ENCODE data around the gene PPP1R12C.

The PPP1R12C gene

DNA sequence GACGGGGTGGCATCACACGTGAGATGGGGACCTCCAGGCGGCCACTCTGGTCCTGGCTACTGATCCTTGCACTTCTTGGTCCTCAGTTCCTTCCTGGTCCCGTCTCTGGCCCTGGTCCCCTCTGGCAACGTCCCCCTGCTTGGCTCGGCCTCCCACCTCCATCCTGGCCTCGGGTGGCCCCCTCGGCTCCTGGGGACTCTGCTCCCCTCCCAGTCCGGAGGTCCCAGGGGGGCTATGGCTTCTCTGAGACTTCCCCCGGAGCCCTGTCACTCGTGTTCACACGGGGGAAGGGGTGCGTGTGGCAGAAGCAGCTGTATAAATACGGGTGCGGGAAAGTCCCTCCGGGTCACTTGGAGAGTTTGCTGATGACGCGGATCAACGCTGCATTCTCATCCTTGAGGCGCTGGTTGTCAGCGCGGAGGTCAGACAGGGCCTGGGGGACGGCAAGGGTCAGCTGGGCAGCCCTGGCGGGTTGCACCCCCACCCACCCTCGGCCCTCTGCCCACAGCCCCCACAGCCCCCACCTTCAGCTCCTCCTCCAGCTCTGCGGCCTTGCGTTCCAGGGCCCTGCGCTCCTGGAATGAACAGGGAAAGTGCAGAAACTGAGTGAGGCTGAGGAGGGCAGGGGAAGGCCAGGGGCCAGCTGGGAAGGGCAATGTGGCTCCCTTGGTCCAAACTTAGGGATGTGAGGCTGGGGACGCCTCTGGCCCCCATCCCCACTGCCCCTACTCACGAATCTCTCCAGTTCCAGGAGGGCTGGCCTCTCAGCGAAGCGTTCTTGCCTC lies 26.1 kb downstream of the PPP1R12C start:
- H3K36me3 ChIP-seq (ENCODE audit: control insufficient read depth in 5 of 5, insufficient read depth in 5 of 5, low read length in 5 of 5), result peaks cover 0 to 51% (median 47%) of the 10 kb centered on the region in 5 donors
- no peak overlapping the region for H3K27ac ChIP-seq (ENCODE audit: low read depth, low read length)

DNA sequence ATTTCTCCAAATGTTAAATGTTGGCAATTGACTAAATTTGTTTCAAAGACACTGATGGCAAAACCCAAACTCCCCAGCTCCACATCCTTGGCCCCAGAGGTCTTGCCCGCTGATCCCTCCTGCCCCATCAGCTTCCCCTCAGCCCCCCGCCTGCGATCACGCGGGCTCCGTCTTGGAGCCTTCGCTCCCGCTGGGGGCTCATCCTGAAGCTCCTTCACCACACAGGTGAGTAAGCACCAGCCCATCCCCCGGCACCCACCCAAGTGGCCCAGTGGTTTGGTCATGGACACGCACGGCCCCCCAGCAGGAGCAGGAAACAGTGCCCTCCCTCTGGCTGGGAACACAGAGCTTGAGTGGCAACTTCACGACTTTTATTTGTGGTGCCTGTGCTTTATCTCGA lies 26.9 kb downstream of the PPP1R12C start:
- H3K27me3 ChIP-seq (ENCODE audit: control insufficient read depth in 5 of 5, insufficient read depth in 4 of 5, low read length in 5 of 5), result peaks cover 14 to 19% (median 19%) of the 10 kb centered on the region in 5 donors
- H3K27ac ChIP-seq (ENCODE audit: low read depth, low read length), result no peak overlapping the region
- no peaks in the 10 kb centered on the region for H3K9me3 ChIP-seq (ENCODE audit: control insufficient read depth in 5 of 5, low read length in 5 of 5)
- H3K9ac ChIP-seq (ENCODE audit: low read length in 5 of 5), result no peak overlapping the region
- peaks cover 0 to 44% (median 41%) of the 10 kb centered on the region in 5 donors for H3K36me3 ChIP-seq (ENCODE audit: control insufficient read depth in 5 of 5, insufficient read depth in 5 of 5, low read length in 5 of 5)
- H3K4me1 ChIP-seq (ENCODE audit: control insufficient read depth in 5 of 5, insufficient read depth in 5 of 5, low read length in 5 of 5), result peaks cover 0 to 26% (median 18%) of the 10 kb centered on the region in 5 donors
- H3K4me3 ChIP-seq (ENCODE audit: low read depth in 1 of 5, low read length in 5 of 5), result no peak overlapping the region

More for the DNA sequence above, 26.1 kb downstream of the PPP1R12C start:
- Histone ChIP-seq H3K9me3 (ENCODE audit: control insufficient read depth in 5 of 5, low read length in 5 of 5) (no peaks in the 10 kb centered on the region), H3K4me1 (ENCODE audit: control insufficient read depth in 5 of 5, insufficient read depth in 5 of 5, low read length in 5 of 5) (peaks cover 0 to 24% (median 18%) of the 10 kb centered on the region in 5 donors), H3K27me3 (ENCODE audit: control insufficient read depth in 5 of 5, insufficient read depth in 4 of 5, low read length in 5 of 5) (peaks cover 7 to 13% (median 12%) of the 10 kb centered on the region in 5 donors), H3K9ac (ENCODE audit: low read length in 5 of 5) (no peak overlapping the region), H3K4me3 (ENCODE audit: low read depth in 1 of 5, low read length in 5 of 5) (no peak overlapping the region)

DNA sequence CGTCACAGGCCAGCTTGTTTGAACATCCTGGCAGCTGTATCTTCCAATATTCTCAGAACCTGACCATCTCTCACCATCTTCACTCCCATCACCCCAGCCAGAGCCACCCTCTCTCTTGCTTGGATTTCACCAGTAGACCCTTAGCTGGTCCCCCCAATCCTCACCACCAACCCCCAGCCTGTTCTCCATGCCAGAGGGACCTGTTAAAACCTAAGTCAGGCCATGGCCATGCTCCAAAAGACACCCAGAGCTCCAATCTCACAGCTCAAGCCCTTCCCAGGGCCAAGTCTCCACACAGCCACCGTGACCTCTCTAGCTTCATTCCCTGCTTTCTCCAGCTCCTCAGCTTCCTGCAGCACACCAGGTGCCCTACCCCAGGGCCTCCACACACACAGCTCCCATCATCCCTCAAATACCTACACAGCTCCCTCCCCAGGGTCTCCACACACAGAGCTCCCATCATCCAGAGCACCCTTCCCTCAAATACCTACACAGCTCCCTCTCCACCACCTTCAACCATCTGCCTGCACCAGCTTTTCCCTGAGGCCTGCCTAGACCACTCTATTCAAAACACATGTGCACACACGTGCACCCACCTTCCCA lies 28.0 kb downstream of the PPP1R12C start:
- no peak overlapping the region for H3K27ac ChIP-seq (ENCODE audit: low read depth, low read length)
- H3K4me3 ChIP-seq (ENCODE audit: low read depth in 1 of 5, low read length in 5 of 5), result no peak overlapping the region
- H3K36me3 ChIP-seq (ENCODE audit: control insufficient read depth in 5 of 5, insufficient read depth in 5 of 5, low read length in 5 of 5), result peaks cover 0 to 33% (median 30%) of the 10 kb centered on the region in 5 donors
- H3K4me1 ChIP-seq (ENCODE audit: control insufficient read depth in 5 of 5, insufficient read depth in 5 of 5, low read length in 5 of 5), result peaks cover 0 to 26% (median 18%) of the 10 kb centered on the region in 5 donors
- H3K9ac ChIP-seq (ENCODE audit: low read length in 5 of 5), result no peak overlapping the region
- peaks cover 23 to 30% (median 26%) of the 10 kb centered on the region in 5 donors for H3K27me3 ChIP-seq (ENCODE audit: control insufficient read depth in 5 of 5, insufficient read depth in 4 of 5, low read length in 5 of 5)
- H3K9me3 ChIP-seq (ENCODE audit: control insufficient read depth in 5 of 5, low read length in 5 of 5), result no peaks in the 10 kb centered on the region

DNA sequence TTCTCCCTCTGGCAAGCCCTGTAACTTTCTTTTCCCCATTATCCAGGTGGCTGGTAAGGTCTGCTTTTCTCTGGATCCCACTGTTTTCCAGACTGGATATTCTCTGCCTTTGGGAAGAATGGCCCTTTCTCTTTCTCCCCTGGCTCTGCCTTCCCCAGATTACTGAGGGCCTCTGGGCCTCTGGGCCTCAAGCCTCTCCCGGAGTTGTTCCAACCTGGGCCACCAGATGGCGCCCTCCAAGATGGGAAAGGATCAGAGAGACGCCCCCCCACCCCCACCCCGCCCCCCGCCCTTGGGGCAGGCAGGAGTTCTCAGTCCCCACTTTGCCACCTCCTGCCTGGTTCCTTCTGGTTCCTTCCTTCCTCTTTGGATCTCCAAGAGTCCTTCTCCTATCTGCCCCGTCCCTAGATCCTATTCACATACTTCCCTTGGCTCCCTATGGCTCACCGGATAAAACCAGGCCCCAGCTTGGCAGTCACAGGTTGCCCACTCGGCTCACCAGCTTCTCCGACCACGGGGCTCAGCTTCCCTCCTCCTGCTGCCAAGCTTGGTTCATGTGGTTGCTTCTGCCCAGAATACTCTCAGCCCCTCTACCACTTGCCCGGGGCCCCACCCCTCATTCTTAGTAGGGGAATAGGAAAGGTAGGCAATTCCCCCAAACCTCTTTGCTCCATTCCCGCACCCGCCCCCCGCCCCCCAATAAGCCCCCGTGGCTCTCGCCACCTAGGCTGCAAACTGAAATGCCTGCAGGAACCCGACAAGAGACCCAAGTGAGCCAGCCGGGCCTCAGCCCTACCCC lies 28.7 kb downstream of the PPP1R12C start:
- peaks cover 30 to 37% (median 33%) of the 10 kb centered on the region in 5 donors for H3K27me3 ChIP-seq (ENCODE audit: control insufficient read depth in 5 of 5, insufficient read depth in 4 of 5, low read length in 5 of 5)
- no peak overlapping the region for H3K4me3 ChIP-seq (ENCODE audit: low read depth in 1 of 5, low read length in 5 of 5)
- H3K4me1 ChIP-seq (ENCODE audit: control insufficient read depth in 5 of 5, insufficient read depth in 5 of 5, low read length in 5 of 5), result peaks cover 0 to 26% (median 18%) of the 10 kb centered on the region in 5 donors
- H3K9me3 ChIP-seq (ENCODE audit: control insufficient read depth in 5 of 5, low read length in 5 of 5), result no peaks in the 10 kb centered on the region
- H3K36me3 ChIP-seq (ENCODE audit: control insufficient read depth in 5 of 5, insufficient read depth in 5 of 5, low read length in 5 of 5), result peaks cover 0 to 30% (median 26%) of the 10 kb centered on the region in 5 donors
- no peak overlapping the region for H3K27ac ChIP-seq (ENCODE audit: low read depth, low read length)
- peak overlapping the region in 1 of 5 donors; percentile 48 for H3K9ac ChIP-seq (ENCODE audit: low read length in 5 of 5)

DNA sequence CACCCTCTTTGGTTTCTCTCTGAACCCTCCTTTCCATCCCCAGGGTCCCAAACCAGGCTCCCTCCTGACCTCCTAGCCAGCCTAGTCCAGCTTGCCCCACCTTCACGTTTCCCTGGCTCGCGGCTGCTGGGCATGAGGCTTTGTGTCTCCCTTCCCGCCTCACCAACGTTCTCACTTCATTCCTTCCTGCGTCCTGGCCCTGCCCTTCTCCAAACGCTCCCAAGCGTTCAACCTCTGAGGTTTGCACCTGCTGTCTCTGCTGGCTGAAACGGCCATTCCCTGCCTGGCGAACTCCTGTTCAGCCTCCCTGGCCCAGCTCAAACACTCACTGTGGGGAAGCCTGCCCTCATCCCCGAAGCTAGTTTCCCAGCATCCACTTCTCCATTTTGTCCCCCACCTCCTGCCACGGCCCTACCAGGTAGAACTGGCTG lies 29.4 kb downstream of the PPP1R12C start:
- peaks cover 0 to 26% (median 18%) of the 10 kb centered on the region in 5 donors for H3K4me1 ChIP-seq (ENCODE audit: control insufficient read depth in 5 of 5, insufficient read depth in 5 of 5, low read length in 5 of 5)
- H3K36me3 ChIP-seq (ENCODE audit: control insufficient read depth in 5 of 5, insufficient read depth in 5 of 5, low read length in 5 of 5), result peaks cover 0 to 29% (median 26%) of the 10 kb centered on the region in 5 donors
- no peaks in the 10 kb centered on the region for H3K9me3 ChIP-seq (ENCODE audit: control insufficient read depth in 5 of 5, low read length in 5 of 5)
- peaks cover 33 to 43% (median 36%) of the 10 kb centered on the region in 5 donors for H3K27me3 ChIP-seq (ENCODE audit: control insufficient read depth in 5 of 5, insufficient read depth in 4 of 5, low read length in 5 of 5)
- H3K27ac ChIP-seq (ENCODE audit: low read depth, low read length), result no peak overlapping the region
- peak overlapping the region in 1 of 5 donors; percentile 48 for H3K9ac ChIP-seq (ENCODE audit: low read length in 5 of 5)
- H3K4me3 ChIP-seq (ENCODE audit: low read depth in 1 of 5, low read length in 5 of 5), result peak overlapping the region in 2 of 5 donors; percentile 3 to 66

DNA sequence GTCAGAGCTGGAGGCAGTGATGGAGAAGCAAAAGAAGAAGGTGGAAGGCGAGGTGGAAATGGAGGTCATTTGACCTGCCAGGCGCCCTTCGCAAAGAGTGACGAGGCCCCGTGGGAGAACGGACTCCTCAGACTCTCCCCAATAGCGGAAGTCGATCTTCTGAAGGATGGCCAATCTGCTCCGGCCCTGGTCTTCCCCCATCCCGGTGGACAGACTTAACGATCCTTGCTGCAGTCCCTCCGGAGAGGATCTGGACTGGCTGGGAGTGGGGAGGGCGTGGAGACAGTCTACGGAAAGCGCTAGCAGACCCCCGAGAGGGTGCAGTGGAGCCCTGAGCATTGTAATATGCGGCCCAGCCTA lies 29.9 kb downstream of the PPP1R12C start:
- H3K27ac ChIP-seq (ENCODE audit: low read depth, low read length), result no peak overlapping the region
- peak overlapping the region in 2 of 5 donors; percentile 41 to 47 for H3K9ac ChIP-seq (ENCODE audit: low read length in 5 of 5)
- H3K27me3 ChIP-seq (ENCODE audit: control insufficient read depth in 5 of 5, insufficient read depth in 4 of 5, low read length in 5 of 5), result peaks cover 33 to 49% (median 40%) of the 10 kb centered on the region in 5 donors
- H3K4me1 ChIP-seq (ENCODE audit: control insufficient read depth in 5 of 5, insufficient read depth in 5 of 5, low read length in 5 of 5), result peaks cover 0 to 26% (median 18%) of the 10 kb centered on the region in 5 donors
- peak overlapping the region; percentile 41 to 66 (median 59) for H3K4me3 ChIP-seq (ENCODE audit: low read depth in 1 of 5, low read length in 5 of 5)
- H3K9me3 ChIP-seq (ENCODE audit: control insufficient read depth in 5 of 5, low read length in 5 of 5), result no peaks in the 10 kb centered on the region
- H3K36me3 ChIP-seq (ENCODE audit: control insufficient read depth in 5 of 5, insufficient read depth in 5 of 5, low read length in 5 of 5), result peaks cover 0 to 25% (median 23%) of the 10 kb centered on the region in 5 donors

DNA sequence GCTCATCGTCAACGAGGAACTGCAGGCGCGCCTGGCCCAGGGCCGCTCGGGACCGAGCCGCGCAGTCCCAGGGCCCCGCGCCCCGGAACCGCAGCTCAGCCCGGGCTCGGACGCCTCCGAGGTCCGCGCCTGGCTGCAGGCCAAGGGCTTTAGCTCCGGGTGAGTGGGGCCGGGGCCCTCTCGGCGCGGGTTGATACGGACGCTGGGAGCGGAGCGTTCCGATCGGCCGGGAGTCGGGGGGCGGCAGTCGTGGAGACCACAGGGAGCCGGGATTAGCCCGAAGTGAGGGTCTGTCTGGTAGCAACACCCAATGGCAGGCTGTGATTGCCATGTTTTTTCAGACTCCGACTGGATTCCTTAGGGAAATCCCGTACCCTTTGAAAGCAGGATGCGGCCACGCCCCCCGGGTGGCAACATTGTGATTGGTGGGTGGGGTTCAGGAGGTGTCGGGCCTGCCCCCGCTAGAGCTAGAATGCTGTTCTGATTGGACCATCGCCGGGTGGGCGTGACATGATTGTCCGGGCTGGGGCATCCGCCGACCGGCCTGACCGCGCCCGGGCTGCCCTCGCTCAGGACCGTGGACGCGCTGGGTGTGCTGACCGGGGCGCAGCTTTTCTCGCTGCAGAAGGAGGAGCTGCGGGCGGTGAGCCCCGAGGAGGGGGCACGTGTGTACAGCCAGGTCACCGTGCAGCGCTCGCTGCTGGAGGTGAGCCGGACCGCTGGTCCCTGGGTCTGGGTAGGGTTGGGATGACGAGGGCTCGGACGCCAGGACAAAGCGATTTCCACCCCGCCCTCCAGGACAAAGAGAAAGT lies 30.5 kb downstream of the PPP1R12C start:
- Histone ChIP-seq H3K9me3 (ENCODE audit: control insufficient read depth in 5 of 5, low read length in 5 of 5) (no peaks in the 10 kb centered on the region), H3K9ac (ENCODE audit: low read length in 5 of 5) (peak overlapping the region in 2 of 5 donors; percentile 41 to 47), H3K27me3 (ENCODE audit: control insufficient read depth in 5 of 5, insufficient read depth in 4 of 5, low read length in 5 of 5) (peaks cover 39 to 54% (median 45%) of the 10 kb centered on the region in 5 donors), H3K4me3 (ENCODE audit: low read depth in 1 of 5, low read length in 5 of 5) (peak overlapping the region; percentile 41 to 66 (median 59)), H3K36me3 (ENCODE audit: control insufficient read depth in 5 of 5, insufficient read depth in 5 of 5, low read length in 5 of 5) (peaks cover 0 to 19% (median 17%) of the 10 kb centered on the region in 5 donors), H3K27ac (ENCODE audit: low read depth, low read length) (no peak overlapping the region), H3K4me1 (ENCODE audit: control insufficient read depth in 5 of 5, insufficient read depth in 5 of 5, low read length in 5 of 5) (peaks cover 0 to 32% (median 24%) of the 10 kb centered on the region in 5 donors)

DNA sequence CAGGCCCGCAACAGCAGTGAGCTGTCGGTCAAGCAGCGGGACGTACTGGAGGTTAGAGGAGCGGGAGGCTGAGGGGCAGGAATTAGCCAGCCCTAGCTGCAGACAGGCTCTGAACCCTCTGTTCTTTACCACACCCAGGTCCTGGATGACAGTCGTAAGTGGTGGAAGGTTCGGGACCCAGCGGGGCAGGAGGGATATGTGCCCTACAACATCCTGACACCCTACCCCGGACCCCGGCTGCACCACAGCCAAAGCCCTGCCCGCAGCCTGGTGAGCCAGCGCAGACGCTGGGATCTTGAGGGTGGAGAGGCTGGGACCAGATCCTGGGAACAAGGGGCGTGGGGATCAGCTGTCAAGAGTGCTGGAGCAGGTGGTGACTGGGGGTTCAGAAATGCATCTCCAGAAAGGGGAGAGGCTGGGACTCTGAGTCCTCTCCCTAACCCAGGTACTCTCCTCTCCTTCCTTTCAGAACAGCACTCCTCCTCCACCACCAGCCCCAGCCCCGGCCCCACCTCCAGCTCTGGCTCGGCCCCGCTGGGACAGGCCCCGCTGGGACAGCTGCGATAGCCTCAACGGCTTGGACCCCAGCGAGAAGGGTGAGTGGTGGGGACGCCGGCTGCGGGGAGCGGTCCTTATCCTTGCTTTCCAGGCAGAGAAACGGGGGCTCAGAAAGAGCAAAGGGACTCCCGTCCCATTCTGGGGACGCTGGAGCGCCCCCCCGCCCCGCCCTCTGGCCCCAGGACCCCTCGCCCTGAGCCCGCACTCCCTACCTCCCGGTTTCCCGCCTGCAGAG lies 31.3 kb downstream of the PPP1R12C start:
- H3K4me1 ChIP-seq (ENCODE audit: control insufficient read depth in 5 of 5, insufficient read depth in 5 of 5, low read length in 5 of 5), result peaks cover 0 to 40% (median 32%) of the 10 kb centered on the region in 5 donors
- H3K4me3 ChIP-seq (ENCODE audit: low read depth in 1 of 5, low read length in 5 of 5), result peak overlapping the region in 1 of 5 donors; percentile 66
- H3K36me3 ChIP-seq (ENCODE audit: control insufficient read depth in 5 of 5, insufficient read depth in 5 of 5, low read length in 5 of 5), result peaks cover 0 to 11% (median 9%) of the 10 kb centered on the region in 5 donors
- no peaks in the 10 kb centered on the region for H3K9me3 ChIP-seq (ENCODE audit: control insufficient read depth in 5 of 5, low read length in 5 of 5)
- no peak overlapping the region for H3K27ac ChIP-seq (ENCODE audit: low read depth, low read length)
- H3K27me3 ChIP-seq (ENCODE audit: control insufficient read depth in 5 of 5, insufficient read depth in 4 of 5, low read length in 5 of 5), result peaks cover 47 to 62% (median 50%) of the 10 kb centered on the region in 5 donors
- no peak overlapping the region for H3K9ac ChIP-seq (ENCODE audit: low read length in 5 of 5)
